ENCODE results near the gene PTPRD.

The PTPRD gene

DNA sequence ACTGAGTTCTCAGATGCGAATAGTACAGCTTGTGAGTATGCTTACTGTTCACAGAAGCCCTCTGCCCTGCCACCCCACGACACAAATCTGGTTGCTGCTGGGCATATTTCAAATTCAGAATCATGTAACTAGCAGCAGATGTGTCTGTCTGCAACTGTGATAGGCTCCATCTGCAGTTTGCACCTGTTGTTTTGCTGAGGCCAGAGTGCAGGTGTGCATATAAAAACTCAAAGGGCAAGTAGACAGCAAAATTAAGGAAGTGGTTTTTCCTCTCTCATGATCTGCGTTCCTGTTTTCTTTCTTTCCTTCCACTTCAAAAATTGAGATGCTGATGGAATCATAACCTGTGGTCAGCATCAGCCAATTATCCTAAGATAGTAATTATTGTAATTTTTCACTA, 1000.5 kb downstream of the PTPRD start:
- DNase-seq (ENCODE audit: low read depth) = no peak

DNA sequence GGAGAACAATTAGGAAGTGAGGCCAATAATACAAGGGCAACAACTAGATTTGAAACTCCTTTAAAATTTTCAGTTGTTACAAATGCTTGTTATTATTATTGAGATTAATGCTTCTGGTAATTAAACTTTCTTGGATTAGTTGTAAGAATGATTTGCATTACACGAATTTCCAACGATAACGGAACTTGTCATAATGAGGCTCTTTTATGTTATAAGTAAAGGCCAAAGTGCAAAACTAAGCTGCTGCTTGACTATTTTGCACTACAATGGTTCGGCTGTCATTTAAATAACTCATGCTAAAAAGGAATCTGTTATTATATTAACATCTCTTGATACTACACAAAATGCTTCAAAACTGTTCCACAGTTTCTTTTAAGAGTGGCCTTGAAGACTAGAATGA, 1007.1 kb downstream of the PTPRD start:
- no peak for DNase-seq (ENCODE audit: low read depth)

DNA sequence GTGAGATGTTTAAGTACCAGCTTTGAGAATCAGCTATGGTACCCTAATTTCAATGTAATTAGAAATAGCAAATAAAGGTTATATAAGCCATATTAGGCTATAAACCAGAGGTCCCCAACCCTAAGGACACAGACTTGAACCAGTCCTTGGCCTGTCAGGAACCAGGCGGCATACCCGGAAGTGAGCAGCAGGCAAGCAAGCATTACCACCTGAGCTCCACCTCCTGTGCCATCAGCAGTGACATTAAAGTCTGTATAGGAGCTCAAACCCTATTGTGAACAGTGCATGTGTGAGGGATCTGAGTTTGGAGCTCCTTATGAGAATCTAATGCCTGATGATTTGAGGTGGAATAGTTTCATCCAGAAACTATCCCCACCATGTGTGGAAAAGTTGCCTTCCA, 1009.5 kb downstream of the PTPRD start:
- no peak for DNase-seq (ENCODE audit: low read depth)

DNA sequence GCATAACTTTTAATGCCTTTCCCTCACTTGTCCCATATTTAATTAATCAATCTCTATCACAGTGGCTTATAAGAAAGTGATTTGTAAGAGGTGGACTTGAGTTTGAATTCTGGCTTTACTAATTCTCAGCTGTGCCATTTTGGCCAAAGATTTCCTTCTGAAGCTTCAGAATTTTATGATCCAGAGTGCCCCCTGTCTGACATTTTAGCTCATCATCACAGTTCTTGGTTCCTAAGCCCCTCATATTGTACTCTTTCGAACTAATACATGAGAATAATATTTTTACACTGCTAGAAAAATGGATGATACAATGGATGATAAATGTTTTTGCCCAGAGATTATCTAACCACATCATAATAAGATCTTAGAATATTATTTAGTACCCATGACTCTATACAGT, 1014.1 kb downstream of the PTPRD start:
- DNase-seq (ENCODE audit: low read depth) = no peak

DNA sequence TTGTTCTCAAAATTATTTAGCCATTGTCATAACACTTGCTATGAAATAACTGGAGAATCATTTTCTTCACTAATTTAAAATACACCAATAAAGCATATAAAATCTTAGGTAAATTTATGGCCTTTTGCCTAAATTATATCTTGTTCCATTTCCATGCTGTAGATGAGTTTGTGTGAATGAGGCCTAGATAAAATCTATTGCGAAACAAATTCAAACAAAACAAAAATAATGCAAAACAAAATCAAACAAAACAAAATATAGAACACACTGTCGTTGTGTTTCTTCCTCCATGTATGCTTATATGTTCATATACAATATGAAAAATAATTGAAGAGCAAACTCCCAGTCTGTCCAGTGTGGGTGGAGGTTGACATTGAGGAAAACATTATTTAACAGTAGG, 1020.7 kb downstream of the PTPRD start:
- DNase-seq (ENCODE audit: low read depth) = no peak

DNA sequence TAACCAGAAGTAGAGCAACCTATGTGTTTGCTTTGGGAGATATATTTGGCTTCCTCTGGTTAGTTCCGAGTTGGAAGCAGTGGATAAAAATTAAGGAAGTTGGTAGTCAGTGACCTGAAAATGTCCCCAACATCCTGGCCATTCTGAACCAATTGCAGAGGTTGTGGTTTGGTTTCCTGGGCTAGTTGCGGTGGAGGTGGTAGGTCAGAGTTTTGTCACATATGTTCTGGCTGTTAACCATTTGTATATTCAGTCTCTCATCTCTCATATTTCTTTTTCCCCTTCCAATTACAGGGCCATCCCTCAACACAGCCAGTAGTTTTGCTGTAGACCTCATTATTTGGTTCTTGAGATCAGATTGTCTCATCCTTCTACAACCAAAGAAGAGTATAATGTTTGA, 1026.9 kb downstream of the PTPRD start:
- no peak for DNase-seq (ENCODE audit: low read depth)

DNA sequence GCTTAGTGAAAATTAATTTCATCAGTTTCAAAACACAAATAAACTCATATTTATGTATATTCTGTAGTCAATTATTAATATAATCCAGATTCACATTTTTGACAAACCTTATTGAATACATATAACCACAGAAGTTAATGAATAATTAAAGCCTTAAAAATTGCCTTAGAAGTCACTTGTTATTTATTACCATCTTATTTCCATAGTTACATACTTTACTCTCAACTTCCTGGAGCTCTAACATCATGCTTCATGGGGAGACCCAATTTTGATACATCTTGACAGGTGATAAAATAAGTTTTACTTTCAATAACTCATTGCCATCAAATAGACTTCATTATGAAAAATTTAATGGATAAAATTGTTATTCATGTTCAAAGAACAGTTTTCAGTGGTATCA, 1038.7 kb downstream of the PTPRD start:
- DNase-seq (ENCODE audit: low read depth) = no peak

DNA sequence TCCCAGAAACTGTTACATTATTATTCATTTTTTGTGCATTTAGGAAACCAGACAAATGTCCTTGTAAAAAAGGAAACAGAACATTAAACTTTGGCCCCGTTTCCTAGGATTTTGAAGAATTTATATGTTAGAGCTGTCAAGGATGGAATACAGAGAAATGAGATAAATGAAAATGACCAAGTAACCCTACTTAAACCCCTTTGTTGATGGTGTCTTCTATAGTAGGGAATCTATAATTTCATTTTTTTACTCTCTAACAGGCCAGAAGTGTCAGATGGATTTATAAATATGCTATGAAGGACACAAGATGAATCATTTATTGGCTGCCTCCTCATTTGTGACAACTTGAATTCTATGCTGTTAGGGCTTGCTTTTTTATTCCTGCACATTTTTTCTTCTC, 1047.1 kb downstream of the PTPRD start:
- DNase-seq (ENCODE audit: low read depth) = no peak

DNA sequence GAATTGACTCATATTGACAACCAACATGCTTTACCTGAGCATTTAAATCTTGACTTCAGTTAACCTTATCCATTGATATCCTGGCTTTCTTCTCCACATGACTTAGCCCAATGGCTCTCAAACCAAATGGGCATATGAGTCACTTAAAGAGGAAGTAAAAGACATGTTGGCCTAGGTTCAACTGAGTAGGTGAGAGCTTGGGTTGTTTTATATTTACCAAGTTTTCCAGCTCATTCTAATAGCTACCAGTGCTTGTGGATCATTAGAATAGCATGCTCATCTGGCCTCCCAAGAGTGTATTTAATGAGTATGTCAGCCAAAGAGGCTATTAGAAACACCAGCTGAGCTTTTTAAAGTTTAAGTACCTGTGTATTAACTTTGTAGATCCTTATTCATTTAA, 1049.0 kb downstream of the PTPRD start:
- DNase-seq (ENCODE audit: low read depth) = no peak

DNA sequence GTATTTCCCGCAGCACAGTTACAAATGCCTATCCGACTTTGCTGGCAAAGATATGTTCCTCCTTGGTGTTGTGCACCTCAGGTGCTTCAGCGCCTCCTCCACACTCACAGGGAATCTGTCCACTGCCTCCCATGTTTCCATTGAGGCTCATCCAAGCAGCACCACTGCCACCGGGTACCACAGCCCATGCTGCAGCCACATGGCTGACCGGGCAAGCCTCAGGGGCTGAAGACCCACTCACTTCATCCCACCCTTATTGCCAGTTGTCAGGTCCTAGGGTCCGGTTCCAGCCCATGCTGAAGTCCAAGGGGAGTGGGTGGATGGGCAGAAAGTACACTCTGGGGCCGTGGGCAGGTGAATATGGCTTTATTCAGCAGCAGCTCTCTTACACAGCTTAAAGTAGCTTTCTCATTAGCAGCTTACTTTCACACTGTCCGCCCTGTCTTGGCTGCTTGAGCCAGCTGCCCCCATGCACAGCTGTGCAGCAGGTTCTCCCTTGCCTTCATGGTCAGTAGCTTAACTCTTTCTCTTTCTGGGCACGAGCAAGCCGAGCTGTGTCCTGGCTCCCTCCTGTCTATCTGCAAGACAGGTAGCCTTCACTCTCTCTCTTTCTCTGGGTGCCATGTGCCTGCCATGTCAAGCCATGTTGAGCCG, 1052.3 kb downstream of the PTPRD start:
- no peak for DNase-seq (ENCODE audit: low read depth)

DNA sequence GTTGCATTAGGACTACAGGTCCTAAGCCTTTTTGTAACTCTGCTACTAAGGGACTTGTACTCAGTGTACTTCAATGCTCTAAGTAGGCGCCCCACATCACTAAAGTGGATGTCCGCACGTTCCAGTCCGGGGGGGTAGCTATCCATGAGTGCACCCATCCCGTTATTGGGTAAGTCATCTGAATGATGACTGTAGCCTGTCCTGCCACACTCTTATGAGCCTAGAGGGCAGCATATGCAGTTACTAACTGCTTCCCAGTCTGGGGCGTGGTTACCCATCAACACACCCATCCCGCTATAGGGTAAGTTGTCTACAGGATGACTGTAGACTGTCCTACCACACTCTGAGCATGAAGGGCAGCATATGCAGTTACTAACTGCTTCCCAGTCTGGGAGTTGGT, 1053.9 kb downstream of the PTPRD start:
- no peak for DNase-seq (ENCODE audit: low read depth)

DNA sequence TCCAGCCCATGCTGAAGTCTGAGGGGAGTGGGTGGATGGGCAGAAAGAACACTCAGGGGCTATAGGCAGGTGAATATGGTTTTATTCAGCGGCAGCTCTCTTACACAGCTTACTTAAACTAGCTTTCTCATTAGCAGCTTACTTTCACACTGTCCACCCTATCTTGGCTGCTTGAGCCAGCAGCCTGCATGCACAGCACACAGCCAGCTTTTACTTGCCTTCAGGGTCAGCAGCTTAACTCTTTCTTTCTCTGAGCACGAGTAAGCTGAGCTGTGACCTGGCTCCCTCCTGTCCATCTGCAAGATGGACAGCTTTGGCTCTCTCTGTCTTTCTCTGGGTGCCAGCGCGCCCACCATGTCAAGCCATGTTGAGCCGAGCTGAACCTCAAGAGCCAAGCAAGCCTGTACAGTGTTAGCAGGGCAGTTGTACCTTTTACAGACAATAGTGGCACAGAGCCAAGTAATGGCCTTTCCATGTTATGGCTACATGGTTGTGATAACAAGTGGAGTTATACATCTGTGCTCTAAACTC, 1054.9 kb downstream of the PTPRD start:
- DNase-seq (ENCODE audit: low read depth) = no peak

DNA sequence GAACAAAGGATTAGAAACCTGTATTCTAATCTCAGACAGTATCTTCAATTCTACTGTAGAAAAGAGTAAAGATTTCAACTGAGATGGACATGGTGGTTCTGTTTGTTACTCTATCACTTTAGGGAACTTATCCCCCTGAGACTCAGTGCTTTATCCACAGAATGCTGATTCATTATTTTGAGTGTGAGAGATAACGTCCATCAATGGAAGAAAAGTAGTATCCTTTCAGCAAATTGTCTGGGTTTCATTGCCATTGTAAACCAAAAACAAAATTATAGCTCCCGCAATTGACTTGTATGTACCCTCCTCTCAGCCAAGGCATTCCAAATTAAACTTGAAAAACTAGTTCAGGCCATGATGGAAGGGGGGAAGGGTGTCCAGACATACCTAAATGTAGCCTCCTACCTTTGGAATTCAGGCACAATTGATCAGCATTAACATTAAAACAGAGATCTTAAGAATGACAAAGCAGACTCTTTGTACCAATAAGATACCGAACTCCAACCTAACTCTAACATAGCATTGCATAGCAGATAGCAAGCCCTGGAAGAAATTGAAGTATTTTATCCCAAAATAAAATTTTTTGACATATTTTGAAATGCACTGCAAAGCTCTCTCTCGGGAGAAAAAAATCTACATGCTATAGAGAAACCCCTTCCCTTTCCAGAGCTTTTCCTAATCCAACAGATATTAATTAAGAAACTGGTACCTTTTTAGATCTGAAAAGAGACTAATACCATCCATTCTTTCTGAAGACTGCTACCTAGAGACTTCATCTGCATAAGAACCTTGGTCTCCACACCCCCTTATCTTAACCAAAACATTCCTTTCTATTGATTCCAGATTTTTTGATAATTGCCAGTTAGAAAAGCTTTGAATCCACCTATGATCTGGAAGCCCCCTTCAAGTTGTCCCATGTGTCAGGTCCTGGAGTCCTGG, 1055.7 kb downstream of the PTPRD start:
- no peak for DNase-seq (ENCODE audit: low read depth)

DNA sequence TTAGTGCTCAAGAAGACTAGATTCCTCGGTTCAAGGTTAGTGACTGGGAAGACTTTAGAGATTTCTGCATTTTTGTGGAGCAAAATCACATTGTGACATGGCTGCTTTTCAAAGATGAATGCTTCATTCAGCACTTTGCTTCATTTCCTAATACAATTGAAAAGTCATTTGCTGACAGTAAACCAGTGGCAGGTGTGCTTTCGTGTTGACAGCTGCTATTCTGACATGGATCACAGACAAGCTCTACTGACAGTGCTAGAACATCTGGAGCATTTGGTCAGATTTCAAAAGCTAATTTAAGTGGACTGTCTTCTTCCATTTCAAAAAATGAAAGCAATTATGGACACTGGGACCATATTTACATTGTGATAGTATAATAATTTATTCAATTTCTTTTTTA, 1060.1 kb downstream of the PTPRD start:
- DNase-seq (ENCODE audit: low read depth) = no peak

DNA sequence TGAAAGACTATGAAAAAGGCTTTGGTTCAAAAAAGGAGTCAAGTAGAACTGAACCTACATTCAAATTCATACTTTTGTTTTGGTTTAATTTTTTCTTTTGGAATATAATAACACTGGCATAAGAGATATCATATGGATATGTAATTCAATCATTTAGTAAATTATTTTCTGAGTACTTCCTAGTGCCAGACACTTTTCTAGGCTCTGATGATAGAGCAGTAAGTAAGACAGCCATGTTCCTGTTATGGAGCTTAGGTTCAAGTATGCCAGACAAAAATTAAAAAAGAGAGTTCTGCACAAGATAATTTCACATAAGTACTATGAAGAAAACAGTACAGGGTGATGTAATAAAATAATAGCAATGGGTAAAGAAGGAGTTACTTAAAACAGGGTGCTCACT, 1074.0 kb downstream of the PTPRD start:
- DNase-seq (ENCODE audit: low read depth) = no peak

DNA sequence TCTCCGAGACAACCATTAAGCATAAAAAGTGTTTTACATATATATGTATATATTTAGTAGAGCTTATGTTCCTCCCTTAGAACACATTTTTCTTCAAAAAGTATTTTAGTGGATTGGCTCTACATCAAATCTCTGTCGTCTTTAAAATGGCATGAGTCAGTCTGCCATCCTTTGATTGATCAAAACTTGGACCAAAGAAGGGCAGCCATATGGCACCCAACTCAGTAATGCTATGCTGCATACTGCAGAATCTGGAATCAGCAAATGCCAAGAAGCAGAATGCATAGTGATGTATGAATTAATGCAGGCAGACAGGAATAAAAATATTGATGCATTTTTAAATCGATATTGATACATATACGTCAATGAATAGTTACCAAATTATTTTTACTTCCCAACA, 1074.4 kb downstream of the PTPRD start:
- no peak for DNase-seq (ENCODE audit: low read depth)

DNA sequence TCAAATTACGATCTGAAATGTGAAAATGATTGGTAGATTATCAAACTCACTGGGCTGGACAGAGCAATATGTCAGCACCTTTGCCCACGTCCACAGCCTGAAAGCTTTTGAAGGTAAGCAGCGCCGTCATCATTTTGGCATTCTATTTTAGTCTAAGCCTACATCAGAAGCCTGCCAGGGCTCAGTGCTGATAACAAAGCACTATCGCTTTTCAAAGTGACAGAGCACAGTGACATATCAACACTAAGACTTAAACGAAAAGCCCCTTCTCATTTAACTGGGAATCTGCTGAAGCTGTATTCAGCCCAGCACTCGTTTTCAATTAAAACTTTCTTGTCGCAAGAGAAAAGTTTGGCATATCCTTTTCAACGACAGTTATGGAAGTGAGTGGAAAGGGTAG, 1076.3 kb downstream of the PTPRD start:
- no peak for DNase-seq (ENCODE audit: low read depth)

DNA sequence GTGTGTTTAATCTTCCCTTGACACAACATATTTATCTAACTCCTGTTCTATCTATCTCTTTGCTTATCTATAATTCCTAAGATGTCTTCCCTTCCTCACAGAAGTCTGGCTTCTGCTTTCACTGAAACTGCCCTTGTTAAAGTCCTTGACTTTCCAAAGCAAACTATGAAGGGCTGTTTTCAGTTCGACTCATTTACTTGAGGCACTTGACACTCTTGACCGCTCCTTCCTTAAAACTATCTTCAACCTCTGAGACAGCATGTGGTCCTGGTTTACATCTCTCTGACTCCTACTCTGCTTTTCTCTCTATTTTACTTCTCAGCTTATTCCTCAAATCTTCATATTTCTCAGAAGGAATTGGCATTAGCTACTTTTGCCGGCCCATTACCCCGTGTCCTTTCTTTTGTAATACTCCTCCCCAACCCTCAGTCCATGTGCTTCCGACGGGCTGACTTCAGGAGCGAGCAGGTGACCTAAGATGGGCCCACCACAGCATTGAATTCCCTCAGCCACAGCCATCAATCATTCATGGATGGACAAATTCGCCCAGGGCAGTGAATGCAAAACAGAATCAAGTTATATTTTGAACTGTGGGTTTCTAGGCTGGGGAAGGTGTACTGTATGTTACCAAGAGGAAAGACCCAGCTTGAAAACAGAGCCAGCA, 1089.2 kb downstream of the PTPRD start:
- DNase-seq (ENCODE audit: low read depth) = no peak

DNA sequence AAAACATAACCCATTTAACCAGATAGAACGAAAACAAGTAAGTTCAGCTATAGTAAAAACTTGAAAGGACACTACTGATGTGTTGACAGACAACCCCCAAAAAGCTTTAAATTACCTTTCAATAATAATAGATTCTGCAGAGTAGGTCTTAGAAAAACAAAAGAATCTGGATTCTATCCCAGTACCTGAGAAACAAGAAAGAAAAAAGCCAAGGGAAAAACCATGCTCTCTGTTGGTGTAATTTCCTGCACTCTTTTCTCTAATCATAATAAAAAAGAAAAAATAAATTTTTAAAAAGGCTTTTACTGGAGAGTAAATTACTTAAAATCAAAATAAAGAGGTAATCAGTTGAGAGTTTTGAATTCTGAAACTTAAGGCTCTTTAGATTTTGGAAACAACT, 1090.4 kb downstream of the PTPRD start:
- DNase-seq (ENCODE audit: low read depth) = no peak

DNA sequence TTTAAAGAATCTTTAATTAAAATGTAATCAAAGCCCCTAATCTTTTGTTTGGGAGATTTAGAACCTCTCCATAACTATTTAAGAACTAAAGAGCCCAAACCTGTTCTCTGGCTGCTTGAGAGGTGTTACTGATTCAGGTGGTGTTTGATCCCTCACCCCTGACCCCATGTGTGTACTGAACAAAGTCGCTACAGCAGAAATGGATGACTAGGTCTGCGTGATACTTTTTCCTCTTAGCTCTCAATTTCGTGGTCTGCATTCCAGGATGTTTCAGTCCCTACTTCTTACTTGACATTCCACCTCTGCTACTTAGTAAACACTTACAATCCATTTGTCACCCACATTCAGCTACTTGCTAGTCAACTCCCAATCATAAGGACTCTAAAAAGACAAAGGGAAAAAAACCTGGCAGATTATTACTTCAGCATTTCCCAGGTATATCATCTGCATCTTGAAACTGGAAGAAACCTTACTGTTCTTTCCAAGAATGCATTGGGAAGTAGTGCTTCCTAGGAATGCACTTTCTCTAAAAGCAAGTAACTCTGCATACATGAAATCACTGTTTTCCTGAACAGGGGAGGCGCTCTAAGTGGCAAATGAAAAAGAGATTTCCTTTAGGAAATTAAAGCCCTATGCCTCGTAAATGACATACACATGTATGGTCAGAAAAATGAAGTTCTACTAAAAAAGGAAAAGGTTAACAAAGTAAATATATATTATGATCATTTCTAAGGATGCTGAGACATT, 1091.6 kb downstream of the PTPRD start:
- no peak for DNase-seq (ENCODE audit: low read depth)

DNA sequence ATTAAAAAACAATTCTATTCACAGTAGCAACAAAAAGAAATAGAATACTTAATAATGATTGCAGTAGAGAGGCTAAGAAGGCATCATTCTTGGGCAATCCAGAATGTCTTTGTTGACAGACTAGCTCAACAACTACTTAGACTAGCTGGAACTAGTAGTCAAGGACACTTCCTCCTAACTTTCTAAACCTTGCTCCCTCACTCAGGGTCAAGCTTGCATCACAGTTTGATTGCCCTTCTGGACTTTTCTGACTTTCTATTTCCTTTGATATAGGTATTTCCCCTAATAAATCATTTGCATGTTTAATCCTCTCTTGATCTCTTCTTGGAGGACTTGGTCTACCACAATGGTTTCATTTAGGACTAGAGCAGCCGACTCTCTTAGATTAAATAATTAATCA, 1107.9 kb downstream of the PTPRD start:
- DNase-seq (ENCODE audit: low read depth) = no peak

DNA sequence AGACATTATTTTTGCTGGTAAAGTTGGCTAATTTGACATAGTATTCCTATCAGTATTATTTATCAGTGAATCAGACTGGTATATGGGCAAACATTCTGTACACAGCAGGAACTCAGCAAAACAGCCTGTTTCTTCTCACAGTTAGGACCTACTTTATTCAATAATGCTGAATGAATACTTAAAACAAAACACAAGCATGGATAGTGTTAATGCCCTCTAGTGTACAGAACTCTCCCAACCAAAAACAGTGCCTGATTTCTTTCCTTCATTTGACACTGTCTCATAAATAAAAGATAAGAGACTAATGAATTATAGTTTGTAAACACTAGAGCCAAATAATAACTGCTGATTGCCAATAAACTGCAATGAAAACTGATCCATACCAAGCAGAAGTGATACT, 1113.3 kb downstream of the PTPRD start:
- DNase-seq (ENCODE audit: low read depth) = no peak

Measured in GM04504 (cell line).